ENCODE data around the gene SLC9A9.

GRCh38 chr3:143314251-143315093 lies 533.8 kb downstream of the SLC9A9 start:
- TF ChIP-seq, protein P1, sequence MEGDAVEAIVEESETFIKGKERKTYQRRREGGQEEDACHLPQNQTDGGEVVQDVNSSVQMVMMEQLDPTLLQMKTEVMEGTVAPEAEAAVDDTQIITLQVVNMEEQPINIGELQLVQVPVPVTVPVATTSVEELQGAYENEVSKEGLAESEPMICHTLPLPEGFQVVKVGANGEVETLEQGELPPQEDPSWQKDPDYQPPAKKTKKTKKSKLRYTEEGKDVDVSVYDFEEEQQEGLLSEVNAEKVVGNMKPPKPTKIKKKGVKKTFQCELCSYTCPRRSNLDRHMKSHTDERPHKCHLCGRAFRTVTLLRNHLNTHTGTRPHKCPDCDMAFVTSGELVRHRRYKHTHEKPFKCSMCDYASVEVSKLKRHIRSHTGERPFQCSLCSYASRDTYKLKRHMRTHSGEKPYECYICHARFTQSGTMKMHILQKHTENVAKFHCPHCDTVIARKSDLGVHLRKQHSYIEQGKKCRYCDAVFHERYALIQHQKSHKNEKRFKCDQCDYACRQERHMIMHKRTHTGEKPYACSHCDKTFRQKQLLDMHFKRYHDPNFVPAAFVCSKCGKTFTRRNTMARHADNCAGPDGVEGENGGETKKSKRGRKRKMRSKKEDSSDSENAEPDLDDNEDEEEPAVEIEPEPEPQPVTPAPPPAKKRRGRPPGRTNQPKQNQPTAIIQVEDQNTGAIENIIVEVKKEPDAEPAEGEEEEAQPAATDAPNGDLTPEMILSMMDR (IDR thresholded peaks at IDR 0.05): no peak
- TF ChIP-seq POLR2AphosphoS5 (IDR thresholded peaks at IDR 0.05): no peak
- TF ChIP-seq POLR2A (IDR thresholded peaks at IDR 0.05): no peak

Data from prostate gland (tissue), 2 donors.